Activated T-helper 1 cell treated with anti-CD3 and anti-CD28 coated beads, Interleukin-2, amount 50 U/mL, for 16 hours (primary cell): ENCODE results near the gene FASN.

Source experiments
- DNase-seq, 2 donors: peaks; one replicate each; pipeline ENCODE4 v3.0.0-alpha.2; 2020; ENCODE audit warnings: low read depth in 1 of 2, low spot score in 1 of 2

The FASN gene

GRCh38 chr17:82058855-82059249, 39.2 kb downstream of the FASN start:
- no peak for DNase-seq

GRCh38 chr17:82058230-82058854, 39.7 kb downstream of the FASN start:
- DNase-seq = no peak

GRCh38 chr17:82056729-82057621, 41.1 kb downstream of the FASN start:
- no peak for DNase-seq

GRCh38 chr17:82055965-82056728, 41.9 kb downstream of the FASN start:
- no peak for DNase-seq

GRCh38 chr17:82055023-82055964, 42.7 kb downstream of the FASN start:
- DNase-seq = no peak

- DNase-seq = no peak
Observed at GRCh38 chr17:82054351-82055022, 43.5 kb downstream of the FASN start.

- no peak for DNase-seq
Observed at GRCh38 chr17:82053556-82054263, 44.3 kb downstream of the FASN start.

- no peak for DNase-seq
Observed at GRCh38 chr17:82053130-82053529, 44.9 kb downstream of the FASN start.

GRCh38 chr17:82052638-82053059, 45.4 kb downstream of the FASN start:
- no peak for DNase-seq

- peak; percentile 64 to 77 for DNase-seq
Observed at GRCh38 chr17:82051776-82052637, 46.0 kb downstream of the FASN start, which contains the start of the genes GPS1 and RFNG. TSS of gene GPS1 (plus strand) at chr17:82051898. CDS start at chr17:82051932, 34 bp downstream. TSS of gene RFNG (minus strand) at chr17:82051811. CDS start at chr17:82051766, 45 bp downstream.

- no peak for DNase-seq
Observed at GRCh38 chr17:82050761-82051641, 47.0 kb downstream of the FASN start.

- no peak for DNase-seq
Observed at GRCh38 chr17:82050152-82050760, 47.8 kb downstream of the FASN start.

- DNase-seq = no peak
Observed at GRCh38 chr17:82049521-82049971, 48.5 kb downstream of the FASN start.

GRCh38 chr17:82049106-82049505, 48.9 kb downstream of the FASN start:
- no peak for DNase-seq

GRCh38 chr17:82048571-82048971, 49.5 kb downstream of the FASN start:
- DNase-seq = no peak

GRCh38 chr17:82047914-82048570, 50.0 kb downstream of the FASN start:
- DNase-seq = no peak
